ENCODE results near the gene CD276. TPM values are rescaled to one million over a fixed set of nuclear protein-coding genes. Genes with fewer than 3 reads are reported as not detected.

The CD276 gene
- polyA plus RNA-seq, 1 experiment: 107 TPM

- POLR2A ChIA-PET: no interaction called here
Observed at GRCh38 chr15:73688455-73688854, 4.3 kb downstream of the CD276 start.

GRCh38 chr15:73691396-73691795 is 7.2 kb downstream of the CD276 start:
- DNase-seq (ENCODE audit: low read depth): no peak
- POLR2A ChIA-PET: no interaction called here

More at GRCh38 chr15:73688455-73688854, 4.3 kb downstream of the CD276 start:
- Histone ChIP-seq H3K4me3 (ENCODE audit: low read depth, low read length) (no peak overlapping the region), H3K36me3 (ENCODE audit: control insufficient read depth, insufficient read depth, low read length) (no peaks in the 10 kb centered on the region), H3K27me3 (ENCODE audit: control insufficient read depth, insufficient read depth, low read length) (no peaks in the 10 kb centered on the region)
- CTCF ChIA-PET: interaction anchor here (0.6 to 13.9 kb wide), 7 partner anchors 11 to 404 kb away, joined by 3 to 316 read pairs (median 3); no protein-coding TSS in a partner anchor
- no peak for TF ChIP-seq CTCF (IDR thresholded peaks at IDR 0.05; ENCODE audit: insufficient read depth, low read depth, low read length)
- DNase-seq (ENCODE audit: low read depth): no peak

GRCh38 chr15:73694419-73694818 is 10.2 kb downstream of the CD276 start:
- no peak for DNase-seq (ENCODE audit: low read depth)
- Histone ChIP-seq H3K27me3 (ENCODE audit: control insufficient read depth, insufficient read depth, low read length) (no peaks in the 10 kb centered on the region), H3K4me3 (ENCODE audit: low read depth, low read length) (no peak overlapping the region), H3K36me3 (ENCODE audit: control insufficient read depth, insufficient read depth, low read length) (peaks cover 2% of the 10 kb centered on the region)
- TF ChIP-seq CTCF (IDR thresholded peaks at IDR 0.05; ENCODE audit: insufficient read depth, low read depth, low read length): no peak
- ChIA-PET POLR2A (no interaction called here), CTCF (interaction anchor here (1.0 to 14.3 kb wide), 4 partner anchors 11 to 59 kb away, joined by 3 to 316 read pairs (median 82); partner anchors contain the start of genes CD276 and NPTN)

More at GRCh38 chr15:73691396-73691795, 7.2 kb downstream of the CD276 start:
- CTCF ChIA-PET: interaction anchor here (0.8 to 12.5 kb wide), 7 partner anchors 8 to 132 kb away, joined by 3 to 151 read pairs (median 7); partner anchors contain the start of gene NPTN
- H3K4me3 ChIP-seq (ENCODE audit: low read depth, low read length): no peak overlapping the region
- H3K27me3 ChIP-seq (ENCODE audit: control insufficient read depth, insufficient read depth, low read length): no peaks in the 10 kb centered on the region
- no peak for TF ChIP-seq CTCF (IDR thresholded peaks at IDR 0.05; ENCODE audit: insufficient read depth, low read depth, low read length)
- no peaks in the 10 kb centered on the region; the same call in 1 of the 2 replicates for H3K36me3 ChIP-seq (ENCODE audit: control insufficient read depth, insufficient read depth, low read length)

- no peak for TF ChIP-seq CTCF (IDR thresholded peaks at IDR 0.05; ENCODE audit: insufficient read depth, low read depth, low read length)
- POLR2A ChIA-PET: interaction anchor here (1.0 kb wide), 1 partner anchor 9 kb away, joined by 4 read pairs; no protein-coding TSS in a partner anchor
- CTCF ChIA-PET: interaction anchor here (1.0 to 14.3 kb wide), 5 partner anchors 9 to 135 kb away, joined by 3 to 316 read pairs (median 48); partner anchors contain the start of genes CD276 and NPTN
- DNase-seq (ENCODE audit: low read depth): no peak
- Histone ChIP-seq H3K4me3 (ENCODE audit: low read depth, low read length) (no peak overlapping the region), H3K36me3 (ENCODE audit: control insufficient read depth, insufficient read depth, low read length) (peaks cover 5% of the 10 kb centered on the region), H3K27me3 (ENCODE audit: control insufficient read depth, insufficient read depth, low read length) (no peaks in the 10 kb centered on the region)
Observed at GRCh38 chr15:73695773-73696640, 11.8 kb downstream of the CD276 start.

GRCh38 chr15:73696641-73697001 is 12.4 kb downstream of the CD276 start:
- POLR2A ChIA-PET: interaction anchor here (1.0 kb wide), 1 partner anchor 10 kb away, joined by 4 read pairs; no protein-coding TSS in a partner anchor
- CTCF ChIA-PET: interaction anchor here (2.8 to 14.3 kb wide), 4 partner anchors 9 to 136 kb away, joined by 14 to 316 read pairs (median 100); partner anchors contain the start of genes CD276 and NPTN
- no peak overlapping the region for H3K4me3 ChIP-seq (ENCODE audit: low read depth, low read length)

More at GRCh38 chr15:73696641-73697001, 12.4 kb downstream of the CD276 start:
- TF ChIP-seq CTCF (IDR thresholded peaks at IDR 0.05; ENCODE audit: insufficient read depth, low read depth, low read length): no peak
- DNase-seq (ENCODE audit: low read depth): no peak
- Histone ChIP-seq H3K27me3 (ENCODE audit: control insufficient read depth, insufficient read depth, low read length) (no peaks in the 10 kb centered on the region), H3K36me3 (ENCODE audit: control insufficient read depth, insufficient read depth, low read length) (peaks cover 5% of the 10 kb centered on the region)

Measured in BJ (cell line).